ENCODE results near the gene LRRC41.

LRRC41 gene

DNA sequence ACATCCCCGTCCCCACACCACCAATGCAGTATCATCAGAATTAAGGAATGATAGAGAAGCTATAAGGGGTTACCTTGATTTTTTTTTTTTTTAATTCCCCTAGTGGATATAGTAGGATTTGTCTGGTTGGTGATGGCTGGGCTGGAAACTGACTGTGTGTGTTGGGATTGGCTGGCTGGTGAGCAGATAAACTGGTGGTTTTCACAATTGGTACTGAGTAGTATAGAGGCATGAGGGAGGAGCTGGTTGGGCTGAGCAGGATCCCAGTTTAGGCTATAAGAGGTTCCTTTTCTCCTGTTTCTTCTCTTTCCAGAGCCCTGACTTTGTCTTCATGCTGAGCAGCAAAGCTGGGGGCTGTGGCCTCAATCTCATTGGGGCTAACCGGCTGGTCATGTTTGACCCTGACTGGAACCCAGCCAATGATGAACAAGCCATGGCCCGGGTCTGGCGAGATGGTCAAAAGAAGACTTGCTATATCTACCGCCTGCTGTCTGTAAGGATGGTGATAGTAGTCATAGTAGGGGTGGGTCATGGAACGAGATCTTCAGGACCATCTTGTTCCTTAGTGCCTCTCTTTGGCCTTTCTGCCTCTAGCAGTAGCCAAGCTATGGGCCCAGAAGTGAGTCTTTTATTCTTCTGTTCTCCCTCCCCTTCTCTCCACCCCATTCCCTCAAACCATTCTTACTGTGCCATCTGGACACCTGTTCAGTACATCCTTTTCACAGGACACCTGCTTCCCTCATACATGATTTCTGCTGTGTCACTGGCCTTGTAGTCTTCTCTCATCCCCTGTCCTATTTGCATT is 29.0 kb downstream of the LRRC41 start:
- Histone ChIP-seq H3K4me1 (ENCODE audit: control insufficient read depth in 2 of 2, insufficient read depth in 2 of 2, low read length in 2 of 2) (no peaks in the 10 kb centered on the region), H3K27ac (ENCODE audit: low read depth in 2 of 2, low read length in 2 of 2) (no peak overlapping the region), H3K36me3 (ENCODE audit: control insufficient read depth in 2 of 2, insufficient read depth in 2 of 2, low read length in 2 of 2) (peaks cover 12 to 18% of the 10 kb centered on the region in 2 donors), H3K9ac (ENCODE audit: low read depth in 1 of 2, low read length in 2 of 2) (no peak overlapping the region), H3K27me3 (ENCODE audit: control insufficient read depth in 2 of 2, insufficient read depth in 2 of 2, low read length in 2 of 2) (no peaks in the 10 kb centered on the region), H3K9me3 (ENCODE audit: control insufficient read depth in 2 of 2, low read length in 2 of 2) (no peaks in the 10 kb centered on the region), H3K4me3 (ENCODE audit: low read length in 2 of 2) (no peak overlapping the region)

DNA sequence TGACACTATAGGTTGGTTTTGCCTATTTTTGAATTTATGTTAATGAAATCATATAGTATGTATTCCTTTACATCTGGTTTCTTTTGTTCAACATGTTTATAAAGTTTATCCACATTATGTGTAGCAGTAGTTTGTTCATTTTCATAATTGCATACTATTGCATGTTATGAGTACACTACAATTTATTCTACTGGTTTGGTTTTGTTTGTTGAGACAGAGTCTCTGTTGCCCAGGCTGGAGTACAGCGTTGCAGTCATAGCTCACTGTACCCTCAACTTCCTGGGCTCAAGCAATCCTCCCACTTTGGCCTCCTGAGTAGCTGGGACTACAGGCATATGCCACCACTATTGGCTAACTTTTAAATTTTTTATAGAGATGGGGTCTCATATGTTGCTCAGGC is 34.8 kb downstream of the LRRC41 start:
- Histone ChIP-seq H3K9me3 (ENCODE audit: control insufficient read depth in 2 of 2, low read length in 2 of 2) (no peaks in the 10 kb centered on the region), H3K9ac (ENCODE audit: low read depth in 1 of 2, low read length in 2 of 2) (no peak overlapping the region), H3K36me3 (ENCODE audit: control insufficient read depth in 2 of 2, insufficient read depth in 2 of 2, low read length in 2 of 2) (peaks cover 0 to 3% of the 10 kb centered on the region in 2 donors), H3K4me3 (ENCODE audit: low read length in 2 of 2) (no peak overlapping the region), H3K27me3 (ENCODE audit: control insufficient read depth in 2 of 2, insufficient read depth in 2 of 2, low read length in 2 of 2) (no peaks in the 10 kb centered on the region), H3K27ac (ENCODE audit: low read depth in 2 of 2, low read length in 2 of 2) (no peak overlapping the region), H3K4me1 (ENCODE audit: control insufficient read depth in 2 of 2, insufficient read depth in 2 of 2, low read length in 2 of 2) (no peaks in the 10 kb centered on the region)

DNA sequence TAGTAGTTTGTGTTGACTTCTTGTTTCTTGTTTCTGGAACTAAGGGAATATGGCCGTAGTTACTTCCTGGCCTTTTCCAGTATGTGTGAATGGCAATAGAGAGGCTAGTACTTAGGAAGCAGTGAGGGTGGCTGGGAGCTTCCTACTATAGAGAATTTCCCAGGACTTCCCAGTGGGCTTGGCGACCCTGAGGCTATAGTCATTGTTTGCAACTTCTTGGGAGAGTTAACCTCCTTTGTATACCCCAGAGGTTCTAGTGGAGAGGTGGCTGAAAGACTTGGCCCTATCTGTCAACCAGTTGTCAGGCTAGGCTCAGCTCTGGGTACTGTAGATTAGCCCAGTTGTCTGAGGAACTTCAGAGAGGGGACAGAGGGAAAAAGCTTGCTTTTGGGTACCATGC is 40.3 kb downstream of the LRRC41 start:
- H3K4me1 ChIP-seq (ENCODE audit: control insufficient read depth in 2 of 2, insufficient read depth in 2 of 2, low read length in 2 of 2) = no peaks in the 10 kb centered on the region
- no peak overlapping the region for H3K4me3 ChIP-seq (ENCODE audit: low read length in 2 of 2)
- H3K9ac ChIP-seq (ENCODE audit: low read depth in 1 of 2, low read length in 2 of 2) = no peak overlapping the region
- H3K27me3 ChIP-seq (ENCODE audit: control insufficient read depth in 2 of 2, insufficient read depth in 2 of 2, low read length in 2 of 2) = no peaks in the 10 kb centered on the region
- no peaks in the 10 kb centered on the region for H3K9me3 ChIP-seq (ENCODE audit: control insufficient read depth in 2 of 2, low read length in 2 of 2)
- H3K36me3 ChIP-seq (ENCODE audit: control insufficient read depth in 2 of 2, insufficient read depth in 2 of 2, low read length in 2 of 2) = peaks cover 0 to 7% of the 10 kb centered on the region in 2 donors
- H3K27ac ChIP-seq (ENCODE audit: low read depth in 2 of 2, low read length in 2 of 2) = no peak overlapping the region

DNA sequence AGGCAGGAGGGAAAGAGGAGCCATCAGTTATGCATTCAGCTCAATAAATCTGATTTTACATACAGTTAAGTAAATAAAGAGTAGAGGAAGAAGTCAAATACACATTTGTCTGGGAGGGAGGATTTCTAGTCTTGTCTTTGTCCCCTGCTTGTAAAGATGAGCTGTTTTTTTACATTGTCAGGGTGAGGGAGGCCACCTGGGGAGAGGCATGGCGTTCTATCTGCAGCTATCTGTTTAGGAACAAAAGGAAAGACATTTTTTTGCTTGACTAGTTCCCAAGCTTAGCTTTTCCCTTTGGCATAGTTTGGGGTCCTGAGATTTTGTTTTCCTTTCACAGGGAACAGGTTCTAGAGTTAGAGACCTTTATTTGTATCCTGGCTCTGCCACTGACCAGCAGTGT is 40.9 kb downstream of the LRRC41 start:
- Histone ChIP-seq H3K27ac (ENCODE audit: low read depth in 2 of 2, low read length in 2 of 2) (no peak overlapping the region), H3K27me3 (ENCODE audit: control insufficient read depth in 2 of 2, insufficient read depth in 2 of 2, low read length in 2 of 2) (no peaks in the 10 kb centered on the region), H3K4me1 (ENCODE audit: control insufficient read depth in 2 of 2, insufficient read depth in 2 of 2, low read length in 2 of 2) (no peaks in the 10 kb centered on the region), H3K9ac (ENCODE audit: low read depth in 1 of 2, low read length in 2 of 2) (no peak overlapping the region), H3K4me3 (ENCODE audit: low read length in 2 of 2) (no peak overlapping the region), H3K9me3 (ENCODE audit: control insufficient read depth in 2 of 2, low read length in 2 of 2) (no peaks in the 10 kb centered on the region), H3K36me3 (ENCODE audit: control insufficient read depth in 2 of 2, insufficient read depth in 2 of 2, low read length in 2 of 2) (peaks cover 0 to 7% of the 10 kb centered on the region in 2 donors)

DNA sequence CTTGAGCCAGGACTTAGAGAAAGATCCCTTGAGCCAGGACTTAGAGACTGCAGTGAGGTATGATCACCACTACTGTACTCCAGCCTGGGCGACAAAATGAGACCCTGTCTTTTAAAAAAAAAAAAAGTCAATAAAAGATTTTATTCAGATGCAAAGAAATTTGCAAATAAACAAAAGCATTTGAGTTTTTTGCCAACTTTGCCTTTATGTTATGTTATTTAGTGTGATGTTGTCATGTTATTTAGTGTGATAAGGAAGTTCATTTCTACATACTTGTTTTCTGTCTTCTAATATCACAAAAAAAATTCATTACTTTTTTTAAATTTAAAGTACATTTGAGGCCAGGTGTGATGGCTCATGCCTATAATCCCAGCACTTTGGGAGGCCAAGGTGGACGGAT is 46.9 kb downstream of the LRRC41 start:
- Histone ChIP-seq H3K4me1 (ENCODE audit: control insufficient read depth in 2 of 2, insufficient read depth in 2 of 2, low read length in 2 of 2) (no peaks in the 10 kb centered on the region), H3K4me3 (ENCODE audit: low read length in 2 of 2) (no peak overlapping the region)

DNA sequence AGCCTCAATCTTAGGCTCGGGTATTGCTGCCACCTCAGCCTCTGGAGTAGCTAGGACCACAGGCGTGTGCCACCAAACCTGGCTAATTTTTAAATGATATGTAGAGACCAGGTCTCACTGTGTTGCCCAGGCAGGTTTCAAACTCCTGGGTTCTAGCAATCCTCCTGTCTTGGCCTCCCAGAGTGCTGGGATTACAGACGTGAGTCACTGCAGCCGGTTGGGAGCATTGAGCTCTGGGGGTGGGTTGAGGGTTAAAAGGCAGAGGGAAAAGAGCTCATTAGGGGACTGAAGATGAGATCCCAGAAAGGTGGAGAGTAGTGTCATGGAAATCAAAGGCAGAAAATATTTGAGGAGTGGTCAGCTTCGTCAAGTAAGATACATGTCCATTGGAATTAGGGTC is 48.7 kb downstream of the LRRC41 start:
- Histone ChIP-seq H3K27ac (ENCODE audit: low read depth in 2 of 2, low read length in 2 of 2) (no peak overlapping the region), H3K9ac (ENCODE audit: low read depth in 1 of 2, low read length in 2 of 2) (no peak overlapping the region), H3K27me3 (ENCODE audit: control insufficient read depth in 2 of 2, insufficient read depth in 2 of 2, low read length in 2 of 2) (no peaks in the 10 kb centered on the region), H3K9me3 (ENCODE audit: control insufficient read depth in 2 of 2, low read length in 2 of 2) (no peaks in the 10 kb centered on the region), H3K36me3 (ENCODE audit: control insufficient read depth in 2 of 2, insufficient read depth in 2 of 2, low read length in 2 of 2) (peaks cover 0 to 5% of the 10 kb centered on the region in 2 donors), H3K4me3 (ENCODE audit: low read length in 2 of 2) (no peak overlapping the region), H3K4me1 (ENCODE audit: control insufficient read depth in 2 of 2, insufficient read depth in 2 of 2, low read length in 2 of 2) (no peaks in the 10 kb centered on the region)

More for the DNA sequence above, 46.9 kb downstream of the LRRC41 start:
- Histone ChIP-seq H3K36me3 (ENCODE audit: control insufficient read depth in 2 of 2, insufficient read depth in 2 of 2, low read length in 2 of 2) (peaks cover 0 to 4% of the 10 kb centered on the region in 2 donors), H3K9ac (ENCODE audit: low read depth in 1 of 2, low read length in 2 of 2) (no peak overlapping the region), H3K9me3 (ENCODE audit: control insufficient read depth in 2 of 2, low read length in 2 of 2) (no peaks in the 10 kb centered on the region), H3K27ac (ENCODE audit: low read depth in 2 of 2, low read length in 2 of 2) (no peak overlapping the region), H3K27me3 (ENCODE audit: control insufficient read depth in 2 of 2, insufficient read depth in 2 of 2, low read length in 2 of 2) (no peaks in the 10 kb centered on the region)

DNA sequence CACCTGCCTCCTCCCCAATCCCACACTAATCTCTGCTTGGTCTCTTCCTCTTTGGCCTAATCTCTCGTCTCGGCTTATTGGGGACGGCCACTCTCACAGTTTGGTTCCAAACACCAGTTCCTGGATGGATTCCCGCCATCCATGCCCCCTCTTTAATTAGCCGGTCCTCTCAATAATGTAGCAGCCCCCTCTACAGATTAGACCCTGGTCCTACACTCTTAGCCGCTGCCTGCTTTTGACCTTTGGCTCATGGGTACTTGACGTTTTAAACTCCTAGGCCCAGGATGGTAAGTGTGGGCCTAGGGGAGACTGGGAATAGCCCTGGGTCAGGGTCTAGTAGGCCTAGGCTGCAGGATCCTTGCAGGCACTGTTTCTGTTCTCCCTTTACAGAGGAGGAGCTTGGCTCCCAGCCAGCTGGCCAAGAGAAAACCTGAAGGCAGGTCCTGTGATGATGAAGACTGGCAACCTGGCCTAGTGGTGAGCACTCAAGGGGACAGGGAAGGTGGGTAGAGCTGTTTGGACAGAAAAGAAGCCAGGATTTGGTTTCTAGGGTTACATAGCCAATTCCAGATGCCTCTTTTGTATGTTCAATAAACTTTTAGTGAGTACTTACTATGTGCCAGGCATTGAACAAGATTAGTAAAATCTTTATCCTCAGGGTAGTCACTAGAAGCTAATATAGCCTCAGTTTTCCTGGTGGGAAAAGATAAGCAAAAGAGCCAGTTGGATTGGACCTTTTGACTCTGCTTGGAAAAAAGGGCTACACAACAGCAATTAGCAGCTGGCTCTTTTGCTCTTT is 55.1 kb downstream of the LRRC41 start:
- H3K4me3 ChIP-seq (ENCODE audit: low read length in 2 of 2) = peak overlapping the region; percentile 91 to 95
- H3K27ac ChIP-seq (ENCODE audit: low read depth in 2 of 2, low read length in 2 of 2) = peak overlapping the region in 1 of 2 donors; percentile 2
- peaks cover 0 to 2% of the 10 kb centered on the region in 2 donors for H3K36me3 ChIP-seq (ENCODE audit: control insufficient read depth in 2 of 2, insufficient read depth in 2 of 2, low read length in 2 of 2)
- H3K27me3 ChIP-seq (ENCODE audit: control insufficient read depth in 2 of 2, insufficient read depth in 2 of 2, low read length in 2 of 2) = no peaks in the 10 kb centered on the region
- H3K9ac ChIP-seq (ENCODE audit: low read depth in 1 of 2, low read length in 2 of 2) = no peak overlapping the region
- H3K9me3 ChIP-seq (ENCODE audit: control insufficient read depth in 2 of 2, low read length in 2 of 2) = no peaks in the 10 kb centered on the region
- H3K4me1 ChIP-seq (ENCODE audit: control insufficient read depth in 2 of 2, insufficient read depth in 2 of 2, low read length in 2 of 2) = peaks cover 4 to 7% of the 10 kb centered on the region in 2 donors

DNA sequence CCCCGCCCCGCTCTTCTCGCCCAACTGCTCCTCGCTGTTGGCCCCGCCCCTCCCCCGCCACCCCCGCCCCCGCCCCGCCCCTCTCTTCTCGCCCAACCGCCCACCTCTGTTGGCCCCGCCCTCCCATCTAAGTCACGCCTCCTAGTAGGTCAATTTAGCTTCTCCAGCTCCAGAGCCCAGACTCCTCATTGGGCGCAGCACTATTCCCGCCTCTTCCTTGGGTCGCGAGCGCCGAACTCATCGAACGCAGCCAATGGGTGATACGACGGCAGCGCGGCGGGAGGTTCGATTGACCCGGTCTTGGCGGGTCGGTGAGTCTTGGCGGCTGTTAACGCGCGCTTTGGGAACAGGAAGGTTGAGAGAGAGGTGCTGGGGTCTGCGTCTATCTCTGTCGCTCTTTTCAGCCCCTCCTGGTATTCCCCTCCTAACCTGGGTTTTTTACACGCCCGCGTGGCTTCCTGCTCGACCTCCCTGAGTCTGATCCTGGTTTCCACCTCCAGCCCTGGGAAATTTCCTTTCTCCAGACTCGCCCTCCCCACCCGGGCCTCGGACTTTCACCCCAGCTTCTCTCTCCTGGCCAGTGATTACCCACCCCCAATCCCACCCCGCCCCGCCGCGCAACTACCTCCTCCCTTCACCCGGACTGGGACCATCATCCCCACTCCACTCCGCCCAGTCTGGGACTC is 55.8 kb downstream of the LRRC41 start, which contains the start of gene RAD54L:
Gene RAD54L (plus strand): TSS at position 328 of the 686 bp plus-strand sequence. CDS start 643 bp downstream, outside the sequence.
- H3K9me3 ChIP-seq (ENCODE audit: control insufficient read depth in 2 of 2, low read length in 2 of 2) = no peaks in the 10 kb centered on the region
- no peaks in the 10 kb centered on the region for H3K27me3 ChIP-seq (ENCODE audit: control insufficient read depth in 2 of 2, insufficient read depth in 2 of 2, low read length in 2 of 2)
- H3K9ac ChIP-seq (ENCODE audit: low read depth in 1 of 2, low read length in 2 of 2) = peak within 1 kb of the TSS; percentile 79 to 87
- H3K4me1 ChIP-seq (ENCODE audit: control insufficient read depth in 2 of 2, insufficient read depth in 2 of 2, low read length in 2 of 2) = peaks cover 4 to 7% of the 10 kb centered on the region in 2 donors
- peaks cover 0 to 2% of the 10 kb centered on the region in 2 donors for H3K36me3 ChIP-seq (ENCODE audit: control insufficient read depth in 2 of 2, insufficient read depth in 2 of 2, low read length in 2 of 2)
- H3K4me3 ChIP-seq (ENCODE audit: low read length in 2 of 2) = peak within 1 kb of the TSS; percentile 91 to 95
- peak within 1 kb of the TSS; percentile 74 to 76 for H3K27ac ChIP-seq (ENCODE audit: low read depth in 2 of 2, low read length in 2 of 2)

DNA sequence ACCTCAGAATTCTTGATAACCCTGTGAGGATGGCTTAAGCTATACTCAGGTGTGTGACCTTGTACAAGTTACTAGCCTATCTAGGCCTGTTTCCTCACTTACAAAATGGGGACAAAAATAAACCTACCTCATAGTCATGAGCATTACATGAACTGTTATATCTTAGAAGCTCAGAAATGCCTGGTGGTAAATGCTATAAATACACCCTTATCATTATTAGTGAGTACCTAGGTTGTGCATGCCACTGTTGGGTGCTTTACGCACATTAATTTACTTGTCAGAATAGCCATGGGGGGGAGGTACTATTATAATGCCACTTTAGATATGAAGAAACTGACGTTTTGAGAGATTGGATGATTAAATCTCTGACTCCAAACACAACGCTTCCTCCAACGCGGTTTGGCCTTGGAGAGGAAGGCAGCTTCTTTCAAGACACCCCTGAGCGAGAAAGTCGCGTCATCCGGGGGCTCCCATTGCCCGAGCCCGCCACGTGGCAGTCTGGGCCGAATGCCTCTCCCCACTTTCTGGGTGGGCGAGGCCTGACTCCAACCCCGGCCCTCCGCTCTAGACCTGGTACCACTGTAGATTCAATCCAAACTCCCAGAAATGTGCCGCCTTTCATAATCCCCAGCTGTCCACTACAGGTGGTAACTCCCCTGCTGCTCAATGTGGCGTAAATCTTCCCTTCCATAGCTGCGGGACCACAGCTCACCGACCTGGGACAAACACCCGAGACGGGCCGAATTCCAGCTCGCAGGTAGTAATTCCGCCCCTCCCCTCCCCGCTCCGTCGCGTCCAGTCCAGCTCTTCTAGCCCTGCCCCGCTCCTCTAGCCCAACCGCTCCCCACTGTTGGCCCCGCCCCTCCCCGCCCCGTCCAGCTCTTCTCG is 56.6 kb downstream of the LRRC41 start:
- Histone ChIP-seq H3K9ac (ENCODE audit: low read depth in 1 of 2, low read length in 2 of 2) (peak overlapping the region; percentile 79 to 87), H3K9me3 (ENCODE audit: control insufficient read depth in 2 of 2, low read length in 2 of 2) (no peaks in the 10 kb centered on the region), H3K4me1 (ENCODE audit: control insufficient read depth in 2 of 2, insufficient read depth in 2 of 2, low read length in 2 of 2) (peaks cover 4 to 7% of the 10 kb centered on the region in 2 donors), H3K27ac (ENCODE audit: low read depth in 2 of 2, low read length in 2 of 2) (peak overlapping the region; percentile 74 to 76), H3K4me3 (ENCODE audit: low read length in 2 of 2) (peak overlapping the region; percentile 80 to 85), H3K36me3 (ENCODE audit: control insufficient read depth in 2 of 2, insufficient read depth in 2 of 2, low read length in 2 of 2) (peaks cover 0 to 2% of the 10 kb centered on the region in 2 donors), H3K27me3 (ENCODE audit: control insufficient read depth in 2 of 2, insufficient read depth in 2 of 2, low read length in 2 of 2) (no peaks in the 10 kb centered on the region)

Measured in mucosa of rectum (tissue), 2 donors.